Measurements from ENCODE around the gene ATP8B3.

DNA sequence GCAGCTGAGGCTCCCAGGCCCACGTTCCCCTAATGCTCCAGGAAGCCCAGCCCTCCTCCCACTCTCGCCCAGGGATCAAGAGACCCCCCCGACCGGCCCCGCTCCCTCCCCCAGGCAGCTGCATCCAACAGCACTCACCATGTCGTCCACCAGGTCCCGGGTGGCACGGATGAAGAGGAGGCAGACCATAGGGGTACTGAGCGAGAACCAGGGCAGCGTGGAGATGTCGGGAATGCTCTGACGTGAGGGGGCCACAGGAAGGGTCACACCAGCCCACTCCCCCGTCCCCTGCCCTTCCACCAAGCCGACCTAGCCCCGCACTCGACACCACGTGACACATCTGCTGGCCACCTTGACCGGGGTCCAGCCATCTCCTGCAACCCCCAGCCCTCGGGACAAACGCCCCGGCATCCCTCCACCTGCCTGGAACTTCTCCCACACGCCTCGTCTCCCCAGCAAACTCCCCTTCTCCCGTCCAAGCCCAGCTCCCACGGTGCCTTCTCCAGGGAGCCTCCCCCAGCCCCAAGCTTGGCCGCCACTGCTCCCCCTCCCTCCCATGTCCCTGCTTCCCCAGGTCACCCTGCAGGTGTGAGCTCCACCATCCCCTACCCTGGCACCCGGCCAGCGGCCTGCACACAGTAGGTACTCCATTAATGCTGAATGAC lies 4.9 kb downstream of the ATP8B3 start:
- TF ChIP-seq POLR2AphosphoS5 (IDR thresholded peaks at IDR 0.05) (no peak), CTCF (IDR thresholded peaks at IDR 0.05) (no peak), POLR2A (IDR thresholded peaks at IDR 0.05) (no peak), EP300 (IDR thresholded peaks at IDR 0.05) (no peak)
